CD14-positive monocyte (primary cell): ENCODE measurements around the gene ATOH8. TPM values are rescaled to one million over a fixed set of nuclear protein-coding genes. Genes with fewer than 3 reads are reported as not detected.

Experiments
- DNase-seq, 3 donors: peaks; one replicate each; pipeline ENCODE4 v3.0.0-alpha.2; 2011 to 2022
- H2AFZ ChIP-seq: 2 replicates; pipeline ENCODE4 v1.6.0; 2012; ENCODE audit warnings: mild to moderate bottlenecking, low read depth, low read length, inconsistent platforms; ENCODE audit not compliant: insufficient read depth, poor library complexity, severe bottlenecking
- H3K27ac ChIP-seq, 2 donors: 1 replicate in 1 of 2; 2 replicates in 1 of 2; pipeline ENCODE4 v1.5.1; 2012 to 2013; ENCODE audit warnings: low read length in 2 of 2, control low read depth in 1 of 2, inconsistent platforms in 1 of 2, low read depth in 1 of 2, mild to moderate bottlenecking in 1 of 2
- H3K27me3 ChIP-seq, 2 donors: one replicate each; pipeline versions ENCODE4 v1.6.0 to v1.6.1; 2011 to 2013; ENCODE audit warnings: low read length in 2 of 2; ENCODE audit not compliant: control insufficient read depth in 2 of 2, insufficient read depth in 2 of 2
- H3K36me3 ChIP-seq, 2 donors: replicated peaks in 1 of 2; 1 replicate in 1 of 2; 2 replicates in 1 of 2; pipeline versions ENCODE4 v1.5.1 to v1.6.1; 2012 to 2013; ENCODE audit warnings: low read length in 2 of 2, control low read depth in 1 of 2, inconsistent platforms in 1 of 2, mild to moderate bottlenecking in 1 of 2; ENCODE audit not compliant: insufficient read depth in 2 of 2, control insufficient read depth in 1 of 2
- H3K4me1 ChIP-seq, 2 donors: 1 replicate in 1 of 2; 2 replicates in 1 of 2; pipeline versions ENCODE4 v1.5.1 to v1.6.1; 2012 to 2013; ENCODE audit warnings: low read length in 2 of 2, control low read depth in 1 of 2, inconsistent platforms in 1 of 2, mild to moderate bottlenecking in 1 of 2, moderate library complexity in 1 of 2; ENCODE audit not compliant: insufficient read depth in 2 of 2, control insufficient read depth in 1 of 2
- H3K4me2 ChIP-seq: replicated peaks from 2 replicates; pipeline ENCODE3; 2012; ENCODE audit warnings: low read length, moderate library complexity, mild to moderate bottlenecking; ENCODE audit not compliant: poor library complexity, severe bottlenecking; ENCODE audit errors: extremely low read depth
- H3K4me3 ChIP-seq, 3 experiments: fragments of 200-600 bp in 1 of 3; sonication (generic) in 1 of 3; replicated peaks in 1 of 3; 1 replicate in 2 of 3; 2 replicates in 1 of 3; pipeline ENCODE4 v1.5.1; 2011 to 2013; ENCODE audit warnings: low read length in 3 of 3, mild to moderate bottlenecking in 3 of 3, control low read depth in 2 of 3, low read depth in 2 of 3, inconsistent platforms in 1 of 3, moderate library complexity in 1 of 3
- H3K79me2 ChIP-seq: 2 replicates; pipeline ENCODE4 v1.6.0; 2012; ENCODE audit warnings: mild to moderate bottlenecking, control low read depth, inconsistent platforms, low read length, moderate library complexity; ENCODE audit not compliant: insufficient read depth
- H3K9ac ChIP-seq: 2 replicates; pipeline ENCODE4 v1.6.0; 2017; ENCODE audit warnings: low read length, mild to moderate bottlenecking; ENCODE audit not compliant: insufficient read depth, poor library complexity, severe bottlenecking
- H3K9me3 ChIP-seq, 2 donors: replicated peaks in 1 of 2; 1 replicate in 1 of 2; 2 replicates in 1 of 2; pipeline versions ENCODE4 v1.5.1 to v1.6.1; 2012 to 2013; ENCODE audit warnings: low read length in 2 of 2, control low read depth in 1 of 2; ENCODE audit not compliant: control insufficient read depth in 1 of 2, insufficient read depth in 1 of 2
- H4K20me1 ChIP-seq: 2 replicates; pipeline ENCODE4 v1.6.0; 2012; ENCODE audit warnings: mild to moderate bottlenecking, low read length, control low read depth, moderate library complexity; ENCODE audit not compliant: insufficient read depth
- H3K27ac Mint-ChIP-seq, 7 donors: one replicate each; pipeline ENCODE4 v1.8.0; 2020; ENCODE audit warnings: mild to moderate bottlenecking in 7 of 7, mixed read lengths in 7 of 7, moderate library complexity in 6 of 7, inconsistent platforms in 2 of 7
- H3K27me3 Mint-ChIP-seq, 3 donors: one replicate each; pipeline ENCODE4 v1.8.0; 2021 to 2022; ENCODE audit warnings: low read depth in 3 of 3, mild to moderate bottlenecking in 3 of 3, mixed read lengths in 3 of 3, moderate library complexity in 3 of 3, inconsistent platforms in 1 of 3
- H3K36me3 Mint-ChIP-seq, 2 donors: one replicate each; pipeline ENCODE4 v1.8.0; 2020; ENCODE audit warnings: mixed read lengths in 2 of 2, inconsistent platforms in 1 of 2, mild to moderate bottlenecking in 1 of 2
- H3K4me1 Mint-ChIP-seq: one replicate; pipeline ENCODE4 v1.8.0; 2020; ENCODE audit warnings: mild to moderate bottlenecking, mixed read lengths
- H3K4me3 Mint-ChIP-seq, 2 donors: one replicate each; pipeline ENCODE4 v1.8.0; 2020; ENCODE audit warnings: mild to moderate bottlenecking in 2 of 2, mixed read lengths in 2 of 2, moderate library complexity in 1 of 2
- H3K9me3 Mint-ChIP-seq, 7 donors: one replicate each; pipeline ENCODE4 v1.8.0; 2020 to 2022; ENCODE audit warnings: mixed read lengths in 7 of 7, mild to moderate bottlenecking in 6 of 7, moderate library complexity in 6 of 7, inconsistent platforms in 2 of 7
- CTCF ChIP-seq: fragments of 200-600 bp; IDR thresholded peaks from one replicate; pipeline ENCODE4 v1.8.0; 2022; ENCODE audit warnings: antibody characterized with exemption, mild to moderate bottlenecking
- WGBS: methylation state at CpG from one replicate; pipeline ENCODE4 v1.1.5; 2013; ENCODE audit warnings: missing lambda C conversion rate; ENCODE audit not compliant: insufficient coverage; 5-methylcytosine and 5-hydroxymethylcytosine counted together
- intact Hi-C, 2 donors: fragments of 100-400 bp; cut with micrococcal nuclease; formaldehyde crosslinking; loops; one replicate each; pipeline versions ENCODE4 v1.15.0 to v1.15.1; 2023
- polyA plus RNA-seq, 3 donors: library from polyadenylated mRNA; depleted of rRNA in 1 of 3; unstranded in 2 of 3; stranded (reverse) in 1 of 3; fragments of 300-500 nt in 2 of 3; fragments of >200 nt in 1 of 3; fragmentation: Illumina TruSeq in 2 of 3; gene quantifications; 1 replicate in 2 of 3; 2 replicates in 1 of 3; pipeline ENCODE4 v1.2.3, GENCODE V29; 2012 to 2021

Gene ATOH8
- polyA plus RNA-seq, 3 donors: 2.0 to 3.9 (median 2.1) TPM

- H3K79me2 ChIP-seq: no peaks in the 10 kb centered on the region
- WGBS: 96% methylated on average over 3 of the region's 5 CpGs
- no peak for DNase-seq
- peaks cover 16 to 29% of the 10 kb centered on the region in 2 donors for H3K27me3 ChIP-seq
- no peak overlapping the region for H3K4me3 ChIP-seq
- no peaks in the 10 kb centered on the region for H3K9me3 ChIP-seq
- peaks cover 20 to 32% of the 10 kb centered on the region in 2 donors for H3K4me1 ChIP-seq
- no peak overlapping the region for H2AFZ ChIP-seq
- no peak overlapping the region for H3K27ac ChIP-seq
- intact Hi-C loops: no loop called here
- peaks cover 10 to 11% of the 10 kb centered on the region in 2 donors for H3K36me3 Mint-ChIP-seq
- no peak overlapping the region for H3K9ac ChIP-seq
- peaks cover 20% of the 10 kb centered on the region for H4K20me1 ChIP-seq
- no peaks in the 10 kb centered on the region for H3K36me3 ChIP-seq
- H3K4me2 ChIP-seq: no peak overlapping the region
- H3K27me3 Mint-ChIP-seq: peaks cover 26 to 42% (median 30%) of the 10 kb centered on the region in 3 donors
- H3K27ac Mint-ChIP-seq: no peak overlapping the region
- TF ChIP-seq CTCF: no peak
- H3K4me3 Mint-ChIP-seq: no peak overlapping the region
- peaks cover 0 to 21% (median 2%) of the 10 kb centered on the region in 7 donors for H3K9me3 Mint-ChIP-seq
- H3K4me1 Mint-ChIP-seq: peaks cover 28% of the 10 kb centered on the region
These were observed 5.4 kb downstream of the ATOH8 start for GRCh38 chr2:85759257-85759613.

GRCh38 chr2:85760371-85760770 is 6.6 kb downstream of the ATOH8 start:
- no peak overlapping the region for H2AFZ ChIP-seq
- no peaks in the 10 kb centered on the region for H3K36me3 ChIP-seq
- Mint-ChIP-seq H3K36me3 (peaks cover 14 to 15% of the 10 kb centered on the region in 2 donors), H3K9me3 (peaks cover 0 to 14% (median 2%) of the 10 kb centered on the region in 7 donors), H3K4me1 (peaks cover 28% of the 10 kb centered on the region), H3K27me3 (peaks cover 28 to 43% (median 33%) of the 10 kb centered on the region in 3 donors), H3K27ac (no peak overlapping the region), H3K4me3 (no peak overlapping the region)
- intact Hi-C loops: no loop called here
- peaks cover 16 to 25% of the 10 kb centered on the region in 2 donors for H3K4me1 ChIP-seq
- no peak overlapping the region for H3K27ac ChIP-seq
- no peak overlapping the region for H3K4me2 ChIP-seq
- H3K79me2 ChIP-seq: no peaks in the 10 kb centered on the region
- H3K9ac ChIP-seq: no peak overlapping the region
- peaks cover 26% of the 10 kb centered on the region for H4K20me1 ChIP-seq
- no peak for TF ChIP-seq CTCF
- H3K4me3 ChIP-seq: no peak overlapping the region
- WGBS: 96% methylated on average over 3 of the region's 6 CpGs
- no peak for DNase-seq
- H3K27me3 ChIP-seq: peaks cover 12 to 31% of the 10 kb centered on the region in 2 donors
- no peaks in the 10 kb centered on the region for H3K9me3 ChIP-seq
